ENCODE results near the gene MS4A10.
A peak's percentile ranks its signal among the peaks of the same experiment; 100 is the strongest.
"Not testable (repeated sequence)": the region's sequence is repeated elsewhere in the genome, so short reads cannot be mapped to it uniquely, and the experiment has no call there.

The MS4A10 gene

DNA sequence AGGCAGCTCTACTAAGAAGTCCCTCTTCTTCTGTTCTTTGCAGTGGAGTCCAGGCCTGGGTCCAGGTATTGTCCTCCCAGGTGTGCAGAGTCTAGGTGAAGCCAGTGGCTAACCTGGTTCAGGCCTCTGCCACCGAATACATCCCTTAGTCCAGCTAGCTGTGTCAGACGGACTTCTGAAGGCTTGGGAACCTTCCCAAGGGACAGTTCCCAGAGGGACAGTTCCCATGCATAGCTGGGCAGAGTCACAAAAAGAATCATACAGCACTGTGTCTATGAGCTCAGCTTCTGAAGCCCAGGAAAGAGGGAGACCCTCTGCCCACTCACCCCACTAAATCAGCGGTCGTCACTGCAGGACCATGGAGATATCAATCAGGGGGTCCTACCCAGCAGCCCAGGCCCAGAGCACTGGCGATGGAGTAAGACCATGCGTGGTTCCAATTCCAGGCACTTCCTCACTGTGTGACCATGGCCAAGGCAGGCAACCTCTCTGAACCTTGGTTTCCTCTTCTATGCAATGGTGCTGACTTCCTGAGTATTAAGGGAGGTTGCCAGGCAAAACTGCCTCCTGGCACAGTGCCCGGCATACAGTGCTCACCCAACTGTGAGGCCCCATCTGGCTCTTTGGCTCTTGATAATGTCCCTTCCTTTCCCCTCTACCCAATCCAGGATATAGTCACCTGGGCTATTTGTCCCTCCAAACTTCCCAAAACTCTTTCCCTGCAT, 3.4 kb downstream of the MS4A10 start:
- DNase-seq, result no peak

DNA sequence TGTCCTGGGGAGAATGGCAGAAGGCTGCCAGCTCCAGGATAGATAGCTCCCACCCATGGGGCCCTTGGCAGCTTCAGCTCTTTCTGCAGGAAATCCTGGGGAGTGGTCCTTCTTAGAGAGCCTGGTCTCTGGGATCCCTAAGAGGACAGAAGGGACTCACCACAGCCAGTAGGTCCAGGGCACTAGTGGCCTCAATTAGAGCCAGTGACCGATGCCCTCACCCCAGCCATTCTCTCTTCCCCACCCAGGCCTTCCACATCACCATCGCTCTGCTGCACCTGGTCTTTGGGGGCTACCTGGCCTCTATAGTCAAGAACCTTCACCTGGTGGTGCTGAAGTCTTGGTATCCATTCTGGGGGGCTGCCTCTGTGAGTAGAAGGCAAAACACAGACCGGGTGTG, 5.6 kb downstream of the MS4A10 start:
- no peak for DNase-seq

DNA sequence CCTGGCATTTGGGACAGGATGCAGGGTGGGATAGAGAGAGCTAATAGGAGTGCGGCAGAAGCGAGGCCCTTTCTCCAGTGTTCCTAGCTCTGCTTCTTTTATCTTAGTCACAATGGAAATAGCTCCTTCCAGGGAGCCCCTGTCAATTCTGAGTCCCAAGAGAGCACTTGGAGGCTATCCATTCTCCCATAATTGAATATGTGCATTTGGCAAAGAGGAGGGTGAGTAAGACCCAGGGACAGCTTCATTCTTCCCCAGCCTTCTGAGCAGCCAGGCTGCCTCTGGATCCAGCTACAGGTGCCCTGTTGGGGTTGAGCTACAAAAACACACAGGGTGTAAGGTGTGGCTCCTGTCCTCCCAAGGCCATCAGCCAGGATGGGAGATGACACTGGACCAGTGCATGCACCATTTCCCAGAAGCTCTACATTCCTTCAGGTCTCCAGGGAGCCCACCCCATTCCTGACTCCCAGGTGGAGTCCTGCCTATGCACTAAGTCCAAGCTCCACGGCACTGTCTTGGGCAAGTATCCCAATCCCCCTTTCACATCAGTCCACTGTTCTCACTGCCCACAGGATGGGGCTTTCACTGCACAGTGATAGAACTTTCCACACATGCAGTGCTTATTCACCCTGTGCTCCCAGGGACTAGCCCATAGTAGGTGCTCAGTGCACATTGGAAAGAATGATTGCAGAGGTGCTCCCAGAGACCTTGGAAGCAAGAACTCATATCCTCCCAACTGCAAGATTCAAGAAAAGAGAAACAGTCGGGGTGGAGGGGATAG, 6.2 kb downstream of the MS4A10 start:
- no peak for DNase-seq

DNA sequence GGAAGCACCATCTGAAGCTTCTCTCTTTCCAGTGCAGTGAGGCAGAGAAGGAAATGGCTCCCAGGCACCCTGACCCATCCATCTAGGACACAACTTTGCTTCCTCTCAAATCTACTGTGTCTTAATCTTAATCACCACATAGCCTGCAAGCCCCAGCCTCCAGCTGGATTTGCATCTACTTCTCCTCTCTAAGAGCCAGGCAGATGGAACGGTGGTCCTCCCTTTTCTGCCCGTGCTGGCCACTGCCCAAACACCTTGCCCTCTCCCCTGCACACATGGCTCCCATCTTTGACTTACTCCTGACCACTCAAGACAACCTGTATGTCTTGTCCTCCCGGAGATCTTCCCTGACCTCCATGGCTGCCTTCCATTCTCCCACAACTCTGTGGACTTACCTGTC, 7.4 kb downstream of the MS4A10 start:
- no peak for DNase-seq

DNA sequence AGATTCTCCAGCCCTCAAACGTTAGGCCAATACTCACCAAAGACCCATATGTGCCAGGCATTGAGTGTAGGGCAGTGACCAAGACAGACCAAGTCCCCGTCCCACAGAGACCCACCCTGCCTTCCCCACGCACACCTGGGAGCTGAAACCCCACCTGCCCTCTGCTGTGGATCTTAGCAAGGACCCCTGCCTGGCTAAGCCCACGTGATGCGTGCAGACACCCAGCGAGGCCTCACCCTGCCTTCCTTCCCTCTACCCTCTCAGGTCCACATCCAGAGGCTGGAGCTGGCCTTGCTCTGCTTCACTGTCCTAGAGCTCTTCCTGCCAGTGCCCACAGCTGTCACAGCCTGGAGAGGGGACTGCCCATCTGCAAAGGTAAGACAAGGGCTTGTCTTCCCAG, 10.2 kb downstream of the MS4A10 start:
- DNase-seq, result no peak

DNA sequence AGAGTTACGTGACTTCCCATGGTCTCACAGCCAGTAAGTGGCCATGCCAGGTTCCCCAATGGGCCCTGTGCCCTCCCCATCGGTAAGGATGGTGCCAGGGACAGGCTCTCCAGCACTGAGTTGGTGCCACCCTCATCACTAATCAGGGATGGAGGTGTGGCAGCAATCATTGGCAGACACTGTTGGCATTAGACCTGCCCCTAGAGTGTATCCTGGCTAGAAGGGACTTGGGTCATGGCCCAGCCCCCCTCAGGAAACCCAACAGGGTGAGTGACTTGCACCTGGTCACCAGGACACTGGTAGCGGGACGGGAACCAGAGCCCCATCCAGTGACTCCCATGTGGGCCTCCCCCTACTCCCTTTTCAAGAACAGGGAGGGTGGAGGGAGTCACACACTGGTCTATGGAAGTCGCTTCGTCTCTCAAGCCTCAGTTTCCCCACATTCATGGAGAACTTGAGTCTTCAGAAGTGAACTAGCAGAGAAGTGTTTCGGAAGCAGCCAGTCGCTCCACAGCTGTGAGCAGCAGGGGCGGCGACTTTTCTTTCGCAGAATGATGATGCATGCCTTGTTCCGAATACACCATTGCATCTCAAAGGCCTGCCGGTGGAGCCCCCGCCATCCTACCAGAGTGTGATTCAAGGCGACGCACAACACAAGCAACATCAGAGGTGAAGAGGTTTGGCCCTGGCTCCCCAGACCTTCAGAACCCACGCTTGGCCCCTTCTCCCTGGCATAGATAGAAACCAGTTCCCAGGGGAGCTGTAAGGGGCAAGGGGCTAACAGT, 12.9 kb downstream of the MS4A10 start:
- DNase-seq, result no peak

DNA sequence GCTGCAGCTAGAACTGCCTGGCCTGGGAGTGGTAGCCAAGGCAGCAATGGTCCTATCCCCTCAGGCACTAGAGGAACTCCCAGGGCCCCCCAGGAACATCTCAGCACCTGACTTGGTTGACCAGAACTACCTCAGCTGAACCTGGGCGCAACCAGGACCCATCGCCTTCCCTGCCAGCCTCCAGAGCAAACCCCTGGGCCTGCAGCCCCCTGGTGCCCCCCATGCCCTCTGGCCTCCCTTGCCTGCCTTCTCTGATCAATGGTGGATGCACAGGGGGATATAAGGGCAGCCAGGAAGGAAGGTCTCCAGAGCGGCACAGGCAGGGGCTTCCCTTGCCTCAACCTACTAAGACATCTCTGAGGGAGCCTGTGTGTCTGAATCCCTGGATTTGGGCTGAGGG, 13.5 kb downstream of the MS4A10 start:
- no peak for DNase-seq

DNA sequence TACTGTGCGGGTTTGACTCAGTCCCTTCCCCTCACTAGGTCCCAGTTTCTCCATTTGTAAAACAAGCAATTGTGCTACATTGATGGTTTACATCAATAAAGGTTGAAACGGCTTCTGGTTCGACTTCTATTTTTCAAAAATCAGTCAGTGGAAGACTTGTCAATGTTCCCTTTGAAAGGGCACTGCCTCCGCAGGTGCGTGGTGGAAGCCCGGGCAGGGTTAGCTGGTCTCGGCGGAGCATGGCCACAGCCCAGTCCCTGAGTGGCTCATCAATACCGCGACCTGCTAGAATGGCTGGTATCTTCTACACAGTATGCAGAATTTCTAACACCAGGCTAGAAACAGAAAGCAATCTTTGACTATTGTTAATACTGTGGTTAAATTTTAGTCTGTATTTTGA, 16.1 kb downstream of the MS4A10 start:
- no peak for DNase-seq

DNA sequence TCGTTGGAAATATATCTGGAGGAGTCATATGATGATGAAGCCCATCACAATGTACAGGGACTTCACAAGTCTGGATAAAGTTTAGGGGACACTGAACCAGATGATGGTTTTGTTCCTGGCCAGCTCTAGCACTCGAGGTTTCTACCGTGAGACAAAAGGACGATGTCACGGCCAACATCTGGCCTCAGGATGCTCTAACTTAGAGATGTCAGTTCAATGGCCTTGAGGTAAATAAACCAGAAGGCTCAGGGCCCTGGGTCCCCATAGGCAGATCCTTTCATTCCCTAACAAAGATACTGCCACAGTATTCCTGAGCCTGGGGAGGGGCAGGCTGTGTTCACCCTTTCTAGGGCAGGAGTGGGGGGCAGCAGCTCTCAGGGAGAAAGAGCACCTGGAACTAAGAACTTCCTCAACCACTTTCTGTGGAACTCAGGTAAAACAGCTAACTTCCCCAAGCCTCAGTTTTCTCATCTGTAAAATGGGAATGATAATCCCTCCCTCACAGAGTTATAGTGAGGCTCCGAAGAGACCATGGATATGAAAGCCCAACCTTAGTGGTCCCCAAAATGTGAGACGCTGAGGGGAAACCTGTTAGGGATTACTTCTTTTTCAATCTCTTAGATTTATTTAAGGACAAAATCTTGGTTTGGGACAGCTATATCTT, 18.3 kb downstream of the MS4A10 start:
- no peak for DNase-seq

DNA sequence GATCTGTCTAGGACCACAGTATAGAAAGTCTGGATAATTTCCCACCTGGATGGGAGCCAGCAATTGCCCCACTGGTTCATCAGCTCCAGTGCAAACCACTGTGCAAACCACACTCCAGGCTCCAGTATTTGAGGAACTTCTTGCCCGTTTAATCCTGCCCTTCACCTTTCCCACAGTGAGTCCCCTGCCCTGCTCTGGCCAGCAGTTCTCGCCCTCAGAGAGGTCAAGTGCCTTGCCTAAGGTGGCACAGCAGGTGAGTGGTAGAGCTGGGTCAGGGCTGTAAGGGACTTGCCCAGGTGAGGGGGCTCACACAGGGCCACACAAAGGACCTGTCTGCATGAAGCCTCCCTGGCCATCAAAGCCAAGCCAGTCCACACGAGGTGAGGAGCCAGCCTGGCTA, 24.1 kb downstream of the MS4A10 start:
- no peak for DNase-seq

DNA sequence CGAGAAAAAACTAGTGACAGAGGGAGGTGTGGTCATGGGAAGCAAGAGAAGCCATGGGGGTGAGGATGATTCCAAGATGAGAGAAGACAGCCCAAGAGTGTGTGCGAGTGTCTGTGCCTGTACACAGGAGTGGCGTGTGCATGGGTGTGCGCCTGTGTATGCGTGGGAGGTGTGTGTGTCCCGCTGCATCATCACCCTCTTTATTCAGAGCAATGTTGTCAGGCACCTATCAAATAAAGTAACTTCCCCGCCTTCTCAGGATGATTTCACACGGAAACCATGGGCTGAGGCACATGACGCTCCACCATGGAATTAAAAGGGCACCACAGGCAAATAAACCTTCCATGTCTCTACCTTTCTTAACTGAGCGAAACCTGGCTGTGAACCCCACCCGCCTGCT, 24.6 kb downstream of the MS4A10 start:
- no peak for DNase-seq

DNA sequence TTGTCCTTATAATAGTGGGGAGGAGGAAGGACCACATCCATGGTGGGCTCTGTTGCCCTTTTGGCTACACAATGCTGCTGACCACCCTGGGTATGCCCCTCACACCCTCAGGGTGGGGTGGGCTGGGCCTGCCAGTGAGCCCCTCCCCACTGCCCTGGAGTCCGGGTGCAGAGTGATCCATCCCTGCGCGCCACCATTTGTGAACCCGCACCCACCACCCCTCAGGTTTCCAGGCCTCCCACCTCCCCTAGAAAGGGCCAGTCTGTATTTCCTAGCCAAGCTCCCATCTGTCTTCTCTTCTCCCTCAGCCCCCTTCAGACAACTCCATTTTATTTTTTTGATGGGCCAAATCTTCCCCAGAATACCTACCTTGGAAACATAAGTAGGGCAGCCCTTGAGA, 25.0 kb downstream of the MS4A10 start:
- DNase-seq, result no peak

DNA sequence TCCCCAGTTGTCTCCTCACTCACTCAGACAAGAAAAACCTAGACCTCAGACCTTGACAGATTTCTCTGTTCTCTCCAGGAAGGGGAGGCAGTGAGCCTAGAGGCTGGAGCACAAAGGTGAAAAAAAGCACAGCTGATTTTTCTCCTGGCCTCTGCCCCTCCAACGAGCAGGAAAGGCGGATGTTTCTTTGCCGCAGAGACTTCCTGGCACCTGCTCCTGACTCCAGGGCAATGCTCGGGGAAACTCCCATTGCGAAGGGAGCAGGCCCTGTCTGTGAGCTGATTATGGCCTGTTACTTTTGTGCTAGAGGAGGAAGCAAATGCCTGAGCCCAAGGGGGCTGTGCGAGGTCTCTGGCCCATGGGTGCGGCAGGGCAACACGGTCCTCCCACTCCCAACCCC, 25.4 kb downstream of the MS4A10 start:
- no peak for DNase-seq

DNA sequence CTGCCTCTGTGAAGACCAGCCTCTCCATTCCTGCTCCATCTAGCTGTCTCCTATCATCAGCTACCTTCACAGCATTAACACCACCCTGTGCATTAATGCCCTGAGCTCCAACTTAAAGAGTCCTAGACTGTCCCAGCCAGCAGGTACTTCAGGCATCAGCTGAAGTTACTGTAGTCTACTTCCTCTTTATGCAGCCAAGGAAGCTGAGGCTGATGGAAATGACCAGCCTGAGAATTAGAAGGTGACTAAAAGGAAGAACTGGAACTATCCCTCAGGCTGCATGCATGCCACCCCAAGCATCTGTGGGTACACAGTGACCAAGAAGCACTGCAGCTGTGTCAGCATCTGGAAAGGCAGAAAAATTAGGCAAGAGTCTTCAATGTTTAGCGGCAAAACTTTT, 28.2 kb downstream of the MS4A10 start:
- DNase-seq, result peak; percentile 89

DNA sequence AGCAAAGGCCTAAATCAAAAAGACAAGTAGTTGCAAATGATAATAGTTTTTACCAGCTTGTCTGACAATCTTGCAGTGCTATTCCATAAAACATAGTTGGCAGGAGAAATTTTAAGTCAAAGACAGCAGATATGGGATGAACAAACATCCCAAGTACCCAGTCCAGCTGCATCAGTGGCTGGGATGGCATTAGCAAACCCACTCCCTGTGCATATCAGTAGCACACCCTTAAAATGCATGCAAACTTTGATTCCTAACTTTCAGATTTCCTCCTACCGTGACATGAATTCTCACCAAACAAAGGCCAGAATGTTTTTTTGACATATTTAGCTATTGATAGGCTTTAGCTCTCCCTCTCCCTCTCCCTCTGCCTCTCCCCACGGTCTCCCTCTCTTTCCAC, 29.0 kb downstream of the MS4A10 start:
- no peak for DNase-seq

DNA sequence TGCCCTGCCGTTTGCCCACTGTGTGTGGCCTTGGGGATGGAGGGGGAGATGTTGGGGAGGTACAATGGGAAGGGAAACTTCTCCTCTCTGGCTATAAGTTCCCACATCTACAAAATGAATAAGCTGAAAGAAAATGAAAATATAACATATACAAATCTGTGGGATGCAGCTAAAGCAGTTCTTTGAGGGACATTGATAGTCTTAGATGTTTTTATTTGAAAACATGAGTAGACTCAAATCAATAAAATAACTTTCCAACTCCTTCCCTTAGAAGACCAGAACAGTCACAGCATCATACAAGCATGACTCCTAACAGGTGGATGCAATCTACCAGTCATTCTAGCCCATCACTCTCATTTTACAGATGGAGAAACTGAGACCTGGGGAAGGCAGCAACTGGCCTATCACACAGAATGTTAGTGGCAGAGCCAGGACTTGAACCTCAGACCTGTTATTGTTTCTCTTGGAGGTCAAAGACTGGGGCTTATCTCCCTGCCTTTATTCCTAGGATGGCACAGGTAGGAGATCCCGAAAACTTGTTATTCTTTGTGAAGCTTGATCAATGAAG, 31.5 kb downstream of the MS4A10 start:
- DNase-seq, result no peak

DNA sequence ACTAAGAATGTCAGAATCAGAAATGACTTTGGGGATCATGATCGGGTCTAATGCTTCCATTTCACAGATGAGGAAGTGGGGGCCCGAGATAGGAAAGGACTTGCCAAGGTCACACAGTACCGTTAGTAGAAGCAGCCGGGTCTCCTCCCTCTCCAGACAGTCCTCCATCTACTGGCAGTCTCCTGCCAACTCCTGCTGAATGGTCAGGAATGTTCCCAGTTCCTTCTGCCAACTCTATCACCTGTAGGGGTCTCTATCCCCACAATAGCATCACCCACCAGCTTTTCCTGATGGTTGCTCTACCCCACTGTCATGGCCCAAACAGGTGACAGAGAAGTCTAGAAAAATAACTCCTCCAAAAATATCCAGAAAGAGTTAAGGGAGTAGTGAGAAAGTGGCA, 32.9 kb downstream of the MS4A10 start:
- no peak for DNase-seq

DNA sequence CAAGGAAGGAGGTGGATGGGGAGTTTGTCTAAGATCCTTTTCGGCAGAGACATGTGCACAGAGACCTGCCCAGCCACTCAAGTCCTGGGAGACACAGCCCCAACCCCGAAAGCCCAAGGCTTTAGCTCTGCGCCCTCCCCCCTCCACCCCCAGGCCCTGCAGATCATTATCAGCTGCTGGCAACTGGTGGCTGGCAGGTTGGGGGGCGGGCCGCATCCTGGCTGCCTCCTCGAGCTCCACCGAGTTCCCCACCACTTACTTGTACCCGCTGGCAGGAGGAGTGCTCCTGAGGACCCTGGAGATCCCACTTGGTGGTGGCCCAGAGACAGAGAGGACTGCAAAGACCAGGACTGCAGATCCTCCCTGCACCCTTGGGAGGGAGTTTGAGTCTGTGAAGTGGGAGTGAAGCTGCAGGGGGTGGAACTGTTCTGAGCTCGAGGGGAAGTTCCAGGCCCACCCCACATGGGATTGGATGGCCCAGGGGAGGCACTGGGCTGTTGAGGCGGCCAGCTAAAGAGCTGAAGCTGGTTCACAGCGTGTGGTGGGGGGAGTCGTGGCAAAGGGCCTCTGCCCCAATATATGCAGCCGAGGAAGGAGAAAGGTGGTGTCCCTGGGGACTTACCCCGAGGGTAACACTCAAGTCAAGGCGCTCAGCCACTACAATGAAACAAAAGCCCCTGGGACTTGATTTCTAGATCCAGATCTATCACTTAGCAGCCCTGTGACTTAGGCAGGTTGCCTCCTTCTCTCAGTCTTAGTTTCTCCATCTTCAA, 36.9 kb downstream of the MS4A10 start:
- DNase-seq, result no peak

DNA sequence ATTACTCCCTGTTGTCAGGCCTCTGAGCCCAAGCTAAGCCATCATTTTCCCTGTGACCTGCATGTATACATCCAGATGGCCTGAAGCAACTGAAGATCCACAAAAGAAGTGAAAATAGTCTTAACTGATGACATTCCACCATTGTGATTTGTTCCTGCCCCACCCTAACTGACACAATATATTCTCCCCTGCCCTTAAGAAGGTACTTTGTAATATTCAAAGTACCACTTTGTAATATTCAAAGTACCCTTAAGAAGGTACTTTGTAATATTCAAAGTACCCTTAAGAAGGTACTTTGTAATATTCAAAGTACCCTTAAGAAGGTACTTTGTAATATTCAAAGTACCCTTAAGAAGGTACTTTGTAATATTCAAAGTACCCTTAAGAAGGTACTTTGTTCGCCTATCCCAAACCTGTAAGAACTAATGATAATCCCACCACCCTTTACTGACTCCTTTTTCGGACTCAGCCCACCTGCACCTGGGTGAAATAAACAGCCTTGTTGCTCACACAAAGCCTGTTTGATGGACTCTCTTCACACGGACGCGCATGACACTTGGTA, 38.7 kb downstream of the MS4A10 start:
- not testable (repeated sequence) for DNase-seq

DNA sequence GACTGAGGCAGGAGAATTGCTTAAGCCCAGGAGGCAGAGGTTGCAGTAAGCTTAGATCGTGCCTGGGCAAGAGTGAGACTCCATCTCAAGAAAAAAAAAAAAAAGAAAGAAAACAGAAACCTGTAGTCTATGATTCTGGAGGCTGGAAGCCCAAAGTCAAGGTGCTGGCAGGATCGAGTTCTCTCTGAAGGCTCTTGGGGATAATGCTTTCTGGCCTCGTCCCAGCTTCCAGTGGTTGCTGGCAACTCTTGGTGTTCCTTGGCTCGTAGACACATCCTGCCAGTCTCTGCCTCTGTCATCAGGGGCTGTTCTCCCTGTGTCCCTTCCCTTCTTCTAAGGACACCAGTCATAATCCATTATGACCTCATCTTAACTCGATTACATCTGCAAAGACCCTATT, 40.0 kb downstream of the MS4A10 start:
- no peak for DNase-seq

DNA sequence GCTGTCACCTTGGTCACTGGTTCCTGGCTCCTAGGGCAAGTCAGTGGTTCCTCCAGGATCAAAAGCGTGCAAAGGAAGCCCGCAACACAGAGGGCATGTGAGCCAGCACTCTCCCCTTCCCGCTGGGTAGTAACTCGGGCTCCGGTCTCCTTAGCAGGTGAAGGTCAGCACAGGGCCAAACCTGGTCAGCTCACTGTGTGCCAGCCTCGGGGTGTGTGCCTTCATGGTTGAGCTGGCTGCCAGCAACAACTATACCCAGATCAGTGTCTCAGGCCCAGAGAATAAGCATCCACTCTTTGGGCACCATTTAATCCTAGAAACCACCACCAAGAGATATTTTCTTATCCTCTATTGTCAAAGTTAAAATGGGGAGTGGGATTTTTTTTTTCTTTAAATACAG, 40.7 kb downstream of the MS4A10 start:
- no peak for DNase-seq

Measured in MV-4-11 (cell line).